HepG2 (cell line): Measurements from ENCODE around the gene BGN. TPM values are rescaled to one million over a fixed set of nuclear protein-coding genes. Genes with fewer than 3 reads are reported as not detected.
A peak's percentile ranks its signal among the peaks of the same experiment; 100 is the strongest.

Experiments
- ATAC-seq: fragments of 200-7000 bp; cut with Tn5 transposase; 3 replicates; pipeline ENCODE4 v1.9.1; 2020; ENCODE audit warnings: mild to moderate bottlenecking, moderate library complexity
- BruUV-seq: library from RNA; stranded (reverse); fragments of 400-500 nt; replicated peaks from 2 replicates; lab custom pipeline; 2021; lab: Mats Ljungman, UMichigan
- CTCF ChIA-PET: fragments of 300-600 bp; formaldehyde crosslinking; extraction: SDS; loops from one replicate; lab custom pipeline; 2021; ENCODE audit warnings: low total read pairs, inconsistent platforms, low intra/inter-chr PET ratio; lab: Yijun Ruan, JAX
- POLR2A ChIA-PET: fragments of 350-600 bp; sonication (Branson Sonifier 250); formaldehyde crosslinking; loops from one replicate; lab custom pipeline; 2020; ENCODE audit warnings: antibody characterized with exemption, inconsistent platforms; lab: Yijun Ruan, JAX
- DNase-seq: peaks from one replicate; pipeline ENCODE4 v3.0.0-alpha.2; 2015; ENCODE audit warnings: low spot score
- FAIRE-seq: peaks from 3 replicates; lab custom pipeline; 2011; peaks lifted over from hg19 to GRCh38; lab: Jason Lieb, UNC
- H2AFZ ChIP-seq: one replicate; pipeline ENCODE4 v1.6.1; 2011; ENCODE audit warnings: low read length, inconsistent platforms
- H3K27ac ChIP-seq: fragments of 300-600 bp; 3 replicates; pipeline ENCODE4 v1.8.0; 2011; ENCODE audit warnings: mixed run types, mild to moderate bottlenecking, mixed read lengths, low read length, inconsistent platforms; ENCODE audit not compliant: insufficient read depth; ENCODE audit errors: extremely low read length
- H3K27me3 ChIP-seq, 2 experiments: fragments of 200-600 bp in 1 of 2; 2 replicates in 1 of 2; 3 replicates in 1 of 2; pipeline versions ENCODE4 v1.6.0 to v1.8.0; 2011; ENCODE audit warnings: low read length in 2 of 2, mild to moderate bottlenecking in 2 of 2, moderate library complexity in 2 of 2, inconsistent platforms in 1 of 2; ENCODE audit not compliant: insufficient read depth in 2 of 2, control insufficient read depth in 1 of 2
- H3K36me3 ChIP-seq, 2 experiments: fragments of 200-600 bp in 1 of 2; replicated peaks in 1 of 2; 2 replicates in 1 of 2; 3 replicates in 1 of 2; pipeline versions ENCODE4 v1.5.1 to v1.8.0; 2011; ENCODE audit warnings: low read length in 2 of 2, inconsistent platforms in 1 of 2; ENCODE audit not compliant: insufficient read depth in 2 of 2, control insufficient read depth in 1 of 2
- H3K4me1 ChIP-seq: 2 replicates; pipeline ENCODE4 v1.5.1; 2012; ENCODE audit warnings: low read length, inconsistent platforms; ENCODE audit not compliant: insufficient read depth
- H3K4me2 ChIP-seq: 2 replicates; pipeline ENCODE4 v1.6.0; 2011; ENCODE audit warnings: low read depth, low read length, inconsistent platforms
- H3K4me3 ChIP-seq, 3 experiments: fragments of 200-600 bp in 1 of 3; sonication (generic), shearing (Covaris generic) in 1 of 3; replicated peaks in 1 of 3; 2 replicates each; pipeline ENCODE4 v1.5.1; 2011 to 2016; ENCODE audit warnings: low read length in 3 of 3, inconsistent platforms in 2 of 3, low read depth in 2 of 3, mild to moderate bottlenecking in 2 of 3, control low read depth in 1 of 3, mixed read lengths in 1 of 3; ENCODE audit not compliant: insufficient read depth in 1 of 3
- H3K79me2 ChIP-seq: one replicate; pipeline ENCODE4 v1.6.1; 2011; ENCODE audit warnings: low read length, inconsistent platforms; ENCODE audit not compliant: insufficient read depth
- H3K9ac ChIP-seq: 2 replicates; pipeline ENCODE4 v1.6.0; 2011; ENCODE audit warnings: mild to moderate bottlenecking, low read depth, low read length, inconsistent platforms; ENCODE audit not compliant: insufficient read depth
- H3K9me3 ChIP-seq: 2 replicates; pipeline ENCODE4 v1.5.1; 2012; ENCODE audit warnings: mild to moderate bottlenecking, low read length
- H4K20me1 ChIP-seq: 2 replicates; pipeline ENCODE4 v1.6.0; 2011; ENCODE audit warnings: inconsistent platforms, mild to moderate bottlenecking, low read length, moderate library complexity; ENCODE audit not compliant: insufficient read depth
- ATF1 ChIP-seq: IDR thresholded peaks from 2 replicates; pipeline ENCODE4 v1.6.1; 2016; ENCODE audit warnings: mild to moderate bottlenecking, control low read depth
- CTCF ChIP-seq: sonication (generic); formaldehyde crosslinking; IDR thresholded peaks from 2 replicates; pipeline ENCODE4 v1.5.0; 2020; ENCODE audit warnings: mild to moderate bottlenecking, missing genetic modification reagents, moderate library complexity
- GABPB1 ChIP-seq: IDR thresholded peaks from 2 replicates; pipeline ENCODE4 v1.6.1; 2016; ENCODE audit warnings: mild to moderate bottlenecking, missing genetic modification reagents, moderate library complexity, missing compliant biosample characterization
- HIC2 ChIP-seq: sonication (generic); formaldehyde crosslinking; IDR thresholded peaks from 2 replicates; pipeline ENCODE4 v1.9.0; 2022; ENCODE audit warnings: low read depth, missing genetic modification reagents
- HNRNPL ChIP-seq: fragments of 200-400 bp; formaldehyde crosslinking; IDR thresholded peaks from 2 replicates; pipeline ENCODE4 v1.6.1; 2017; ENCODE audit warnings: mild to moderate bottlenecking, low read depth, low read length
- U2AF1 ChIP-seq: fragments of 200-400 bp; formaldehyde crosslinking; optimal IDR thresholded peaks from 2 replicates; pipeline ENCODE3; 2017; ENCODE audit warnings: mild to moderate bottlenecking, low read depth, low read length
- ZBTB21 ChIP-seq: sonication (generic); formaldehyde crosslinking; IDR thresholded peaks from 2 replicates; pipeline ENCODE4 v1.4.0; 2020; ENCODE audit warnings: missing genetic modification reagents
- WGBS: methylation state at CpG from one replicate; pipeline ENCODE4 v1.1.6; 2017; ENCODE audit warnings: low lambda C conversion rate; 5-methylcytosine and 5-hydroxymethylcytosine counted together
- in situ Hi-C: cut with HindIII; loops from 2 replicates; pipeline ENCODE4 v1.10.0; 2017; ENCODE audit warnings: low pct_unique_long_range_greater_than_20kb; ENCODE audit not compliant: extremely low pct_ligation_motif_present
- intact Hi-C: fragments of 100-400 bp; cut with micrococcal nuclease; formaldehyde crosslinking; loops from one replicate; pipeline ENCODE4 v1.10.0; 2022; ENCODE audit not compliant: unreplicated experiment
- polyA plus RNA-seq, 8 experiments: library from polyadenylated mRNA; depleted of rRNA in 3 of 8; stranded (reverse) in 7 of 8; unstranded in 1 of 8; fragments of >200 nt; fragmentation: Illumina TruSeq in 4 of 8; extraction: Trizol in 4 of 8; gene quantifications; 2 replicates each; pipeline versions ENCODE4 v1.2.1 to v1.2.3, GENCODE V29; 2011 to 2016; ENCODE audit warnings: low read depth in 4 of 8, missing spikeins in 1 of 8, mixed read lengths in 1 of 8; ENCODE audit not compliant: insufficient read depth in 1 of 8
- total RNA-seq, 5 experiments: library from RNA; depleted of rRNA; stranded (reverse); fragments of >200 nt; fragmentation: Illumina TruSeq; extraction: Trizol; gene quantifications; 2 replicates each; pipeline ENCODE4 v1.2.3, GENCODE V29; 2016; ENCODE audit warnings: low read depth in 1 of 5

The BGN gene
- total and polyA plus RNA-seq, 2 of the 13 experiments (the other 11 are each of a cell fraction or from before 2014, with no cell fraction given) = 0.18 to 0.63 TPM

GRCh38 chrX:153482376-153483015 is 12.3 kb upstream of the BGN start:
- no peaks in the 10 kb centered on the region for H4K20me1 ChIP-seq
- TF ChIP-seq HNRNPL = peak; percentile 95
- TF ChIP-seq ATF1 (CRISPR knock-in tag) = no peak
- TF ChIP-seq CTCF (CRISPR knock-in tag) = 0 out of 2 replicates have a peak, but pooled peaks have one; percentile 13
- no peak for TF ChIP-seq ZBTB21 (CRISPR knock-in tag)
- TF ChIP-seq U2AF1 = no peak
- peak; percentile 29; the same call in 1 of the 2 replicates for TF ChIP-seq GABPB1 (CRISPR knock-in tag)
- TF ChIP-seq HIC2 (CRISPR knock-in tag) = peak; percentile 81; the same call in 1 of the 2 replicates
- H3K4me1 ChIP-seq = peaks cover 37% of the 10 kb centered on the region
- peaks cover 2 to 4% of the 10 kb centered on the region in 2 experiments; a peak in 2 of 5 replicates for H3K27me3 ChIP-seq
- H3K36me3 ChIP-seq = no peaks in the 10 kb centered on the region
- WGBS = no CpG with 5 or more reads among the region's 23 CpGs
- FAIRE-seq = no peak
- no peaks in the 10 kb centered on the region for H3K9me3 ChIP-seq
- ATAC-seq = peak; percentile 56
- no peak overlapping the region; a peak in 1 of 6 replicates for H3K4me3 ChIP-seq
- H2AFZ ChIP-seq = no peak overlapping the region
- no peak overlapping the region for H3K27ac ChIP-seq
- no peaks in the 10 kb centered on the region for H3K79me2 ChIP-seq
- DNase-seq = no peak
- no TSS peak for BruUV-seq
- H3K4me2 ChIP-seq = no peak overlapping the region
- POLR2A ChIA-PET = interaction anchor here (0.7 kb wide), 1 partner anchor 11 kb away, joined by 4 read pairs; no protein-coding TSS in a partner anchor
- intact Hi-C loops (no loop called here), in situ Hi-C loops (no loop called here)
- CTCF ChIA-PET = no interaction called here
- H3K9ac ChIP-seq = no peak overlapping the region
